GM19239 (cell line): ENCODE data around the gene VPS36.
"Not testable (repeated sequence)": the region's sequence is repeated elsewhere in the genome, so short reads cannot be mapped to it uniquely, and the experiment has no call there.

Experiments used
- DNase-seq: peaks from one replicate; pipeline ENCODE4 v3.0.0; 2011; ENCODE audit warnings: low spot score; ENCODE audit not compliant: insufficient read length
- FAIRE-seq: peaks from 2 replicates; lab custom pipeline; 2011; peaks lifted over from hg19 to GRCh38; lab: Jason Lieb, UNC

VPS36 gene

GRCh38 chr13:52447815-52448552, 2.5 kb downstream of the VPS36 start:
- DNase-seq (no peak), FAIRE-seq (no peak)

- peak; percentile 73 for FAIRE-seq
- DNase-seq = no peak
Observed at GRCh38 chr13:52447354-52447753, 3.1 kb downstream of the VPS36 start.

- DNase-seq (no peak), FAIRE-seq (no peak)
Observed at GRCh38 chr13:52446265-52446664, 4.2 kb downstream of the VPS36 start.

GRCh38 chr13:52432456-52432855, 18.0 kb downstream of the VPS36 start:
- DNase-seq (no peak), FAIRE-seq (no peak)

GRCh38 chr13:52428295-52428694, 22.1 kb downstream of the VPS36 start:
- no peak for FAIRE-seq
- DNase-seq = no peak

GRCh38 chr13:52421216-52421615, 29.2 kb downstream of the VPS36 start:
- no peak for DNase-seq
- no peak for FAIRE-seq

- no peak for FAIRE-seq
Observed at GRCh38 chr13:52419080-52419479, 31.4 kb downstream of the VPS36 start.

GRCh38 chr13:52414963-52415362, 35.5 kb downstream of the VPS36 start:
- FAIRE-seq = no peak
- DNase-seq = no peak

More at GRCh38 chr13:52419080-52419479, 31.4 kb downstream of the VPS36 start:
- no peak for DNase-seq

GRCh38 chr13:52414051-52414450, 36.4 kb downstream of the VPS36 start:
- DNase-seq (no peak), FAIRE-seq (no peak)

GRCh38 chr13:52412128-52412527, 38.3 kb downstream of the VPS36 start:
- no peak for DNase-seq
- FAIRE-seq = no peak

- FAIRE-seq (no peak), DNase-seq (peak; percentile 44)
Observed at GRCh38 chr13:52411629-52412028, 38.8 kb downstream of the VPS36 start.

- FAIRE-seq, DNase-seq: not testable (repeated sequence)
Observed at GRCh38 chr13:52408071-52408658, 42.3 kb downstream of the VPS36 start.

- DNase-seq, FAIRE-seq: not testable (repeated sequence)
Observed at GRCh38 chr13:52407436-52407835, 43.0 kb downstream of the VPS36 start.

GRCh38 chr13:52406629-52407028, 43.8 kb downstream of the VPS36 start:
- FAIRE-seq (no peak), DNase-seq (no peak)

GRCh38 chr13:52405767-52406494, 44.5 kb downstream of the VPS36 start, which contains the start of gene THSD1:
Gene THSD1, minus strand, starts transcription at chr13:52406172. Its CDS starts 3,572 bp downstream, at chr13:52402600.
- FAIRE-seq (no peak), DNase-seq (peak; percentile 52)

GRCh38 chr13:52405369-52405766, 45.1 kb downstream of the VPS36 start:
- no peak for DNase-seq
- FAIRE-seq = no peak

GRCh38 chr13:52399708-52400107, 50.7 kb downstream of the VPS36 start:
- FAIRE-seq = no peak
- DNase-seq = no peak

- FAIRE-seq (no peak), DNase-seq (no peak)
Observed at GRCh38 chr13:52399046-52399445, 51.4 kb downstream of the VPS36 start.

GRCh38 chr13:52395704-52396103, 54.7 kb downstream of the VPS36 start:
- FAIRE-seq = no peak
- no peak for DNase-seq

- DNase-seq = no peak
- FAIRE-seq = no peak
Observed at GRCh38 chr13:52394586-52394985, 55.8 kb downstream of the VPS36 start.
